Activated CD4-positive, alpha-beta T cell treated with anti-CD3 and anti-CD28 coated beads, Interleukin-2, amount 50 U/mL, for 1 hour (primary cell): Measurements from ENCODE around the gene ARHGEF12.

Source experiments
- DNase-seq: peaks from one replicate; pipeline ENCODE4 v3.0.0-alpha.2; 2020

The ARHGEF12 gene

DNA sequence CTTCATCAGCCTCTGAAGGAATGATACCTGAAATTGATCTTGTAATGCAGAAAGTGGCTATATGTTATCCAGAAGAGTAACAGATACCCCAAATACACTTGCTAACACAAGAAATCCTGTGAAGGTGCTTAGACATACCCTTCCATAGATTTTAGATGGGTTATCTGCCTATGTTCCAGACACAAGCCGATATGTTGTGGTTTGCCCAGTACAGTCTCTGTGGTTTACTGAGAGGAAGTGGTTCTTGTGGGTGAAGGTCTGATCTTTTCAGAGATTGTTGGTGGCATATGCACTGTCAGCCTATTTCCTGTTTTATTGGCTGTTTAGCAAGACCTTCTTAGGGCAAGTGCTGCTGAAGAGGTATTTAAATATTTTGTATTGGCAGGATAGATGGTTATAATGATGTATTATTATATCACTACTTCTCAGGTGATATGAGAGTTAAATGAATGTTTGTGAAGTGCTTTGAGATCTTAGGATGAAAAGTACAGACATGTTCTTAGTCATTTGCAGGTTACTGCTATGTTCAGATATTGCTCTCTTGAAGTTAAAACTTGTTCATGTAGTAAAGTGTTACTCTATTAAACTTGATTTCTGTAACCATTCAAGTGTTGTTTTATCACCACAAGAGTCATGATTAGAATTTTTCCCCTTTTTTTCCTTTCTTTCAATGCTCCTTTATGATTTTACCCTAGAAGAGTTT is 8.2 kb downstream of the ARHGEF12 start:
- no peak for DNase-seq

DNA sequence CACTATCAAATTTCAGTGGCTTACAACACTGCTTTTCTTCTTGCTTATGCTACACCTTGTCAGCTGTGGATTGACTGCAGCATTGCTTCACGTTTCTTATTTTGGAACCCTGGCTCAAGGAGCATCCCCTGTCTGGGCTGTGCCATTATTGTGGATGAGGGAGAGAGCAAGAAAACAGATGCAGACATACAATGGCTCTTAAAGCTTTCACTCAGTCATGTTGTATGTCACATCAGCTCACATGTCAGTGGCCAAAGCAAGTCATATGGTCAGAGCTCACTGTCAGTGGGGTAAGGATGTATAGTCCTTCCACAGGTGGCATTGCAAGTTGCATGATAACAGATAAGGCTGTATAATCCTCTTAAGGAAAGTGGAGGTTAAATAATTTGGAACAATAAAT is 10.0 kb downstream of the ARHGEF12 start:
- no peak for DNase-seq

DNA sequence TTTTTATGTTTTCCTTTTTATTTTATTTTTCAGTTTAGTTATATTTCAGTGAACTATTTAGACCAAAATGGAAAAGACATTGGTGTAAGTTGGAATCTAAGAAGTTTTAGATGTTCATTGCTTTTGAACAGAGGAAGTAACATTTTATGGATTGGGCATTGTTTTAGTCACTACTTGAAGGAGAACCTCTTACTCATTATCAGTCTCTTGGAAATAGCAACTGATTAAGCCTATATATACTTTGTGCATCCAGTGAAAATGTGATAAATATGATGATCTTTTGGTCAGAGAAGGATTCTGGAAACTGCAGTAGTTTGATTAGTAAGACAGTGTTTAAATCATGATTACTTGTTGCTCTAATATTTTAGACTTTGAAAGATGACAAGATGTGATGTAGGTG is 14.4 kb downstream of the ARHGEF12 start:
- no peak for DNase-seq

DNA sequence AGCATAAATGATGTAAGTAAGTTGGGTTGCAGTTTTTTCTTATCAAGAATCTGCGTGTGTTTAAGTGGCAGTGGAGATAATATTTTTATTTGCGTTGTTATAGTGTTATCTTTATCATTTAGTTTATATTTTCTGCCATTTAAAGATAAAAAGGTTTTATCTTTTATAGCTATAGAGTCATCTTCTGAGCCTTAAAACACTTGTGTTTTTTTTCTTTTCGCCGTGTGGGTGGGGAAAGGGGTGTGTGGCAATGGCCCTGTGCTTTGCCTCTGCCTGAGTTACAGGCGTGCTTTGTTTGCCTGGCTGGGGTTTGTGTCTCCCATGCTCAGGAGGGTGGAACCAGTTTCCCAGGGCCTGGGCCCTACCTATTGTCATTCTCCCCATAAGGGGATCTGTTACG is 16.2 kb downstream of the ARHGEF12 start:
- DNase-seq = no peak

DNA sequence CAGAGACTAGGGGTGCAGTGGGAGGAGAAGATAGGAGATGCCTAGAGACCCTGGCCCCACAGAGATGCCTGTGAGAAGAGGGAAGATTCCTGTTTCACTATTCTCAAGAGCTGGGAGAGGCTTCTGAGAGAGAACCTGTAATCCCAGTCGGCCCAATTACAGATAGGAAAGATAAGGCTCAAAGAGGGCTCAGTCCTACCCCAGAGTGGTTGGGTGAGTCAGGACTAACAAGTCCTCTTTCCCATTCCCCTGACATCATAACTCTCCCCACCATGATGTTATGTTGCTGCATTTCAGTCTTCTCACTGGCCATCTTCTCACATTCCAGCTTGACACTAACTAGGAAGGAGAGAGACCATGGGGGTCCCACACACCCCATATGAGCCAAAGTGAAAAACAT is 17.9 kb downstream of the ARHGEF12 start:
- DNase-seq = no peak

DNA sequence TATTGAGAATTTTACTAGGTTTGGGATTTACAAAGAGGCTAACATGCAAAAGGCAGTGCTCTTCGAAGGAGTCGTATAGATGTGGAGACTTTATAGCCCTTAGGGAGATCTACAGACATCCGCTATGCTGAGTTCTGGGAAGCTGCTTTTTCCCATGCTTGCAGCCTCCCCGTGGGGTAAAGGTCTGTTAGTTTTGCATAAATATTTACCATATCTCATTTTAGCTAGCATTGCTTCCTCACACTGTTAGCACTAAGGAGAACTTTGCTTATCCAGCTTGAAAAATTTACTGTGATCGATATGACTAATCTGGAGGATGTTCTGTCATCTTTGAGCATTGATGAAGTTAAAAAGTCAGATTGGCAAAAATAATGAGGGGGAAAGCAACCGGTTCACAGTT is 18.6 kb downstream of the ARHGEF12 start:
- no peak for DNase-seq

DNA sequence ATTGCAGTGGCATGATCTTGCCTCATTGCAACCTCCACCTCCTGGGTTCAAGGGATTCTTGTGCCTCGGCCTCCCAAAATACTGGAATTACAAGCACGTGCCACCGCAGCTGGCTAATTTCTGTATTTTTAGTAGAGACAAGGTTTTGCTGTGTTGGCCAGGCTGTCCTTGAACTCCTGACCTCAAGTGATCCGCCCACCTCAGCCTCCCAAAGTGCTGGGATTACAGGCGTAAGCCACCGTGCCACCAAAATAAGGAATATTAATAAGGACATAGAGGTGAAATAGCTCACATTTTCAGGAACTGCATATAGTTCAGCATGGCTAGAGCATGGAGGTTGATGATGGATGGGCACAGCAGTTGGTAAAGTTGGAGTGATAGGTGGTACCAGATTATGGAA is 21.4 kb downstream of the ARHGEF12 start:
- DNase-seq = no peak

DNA sequence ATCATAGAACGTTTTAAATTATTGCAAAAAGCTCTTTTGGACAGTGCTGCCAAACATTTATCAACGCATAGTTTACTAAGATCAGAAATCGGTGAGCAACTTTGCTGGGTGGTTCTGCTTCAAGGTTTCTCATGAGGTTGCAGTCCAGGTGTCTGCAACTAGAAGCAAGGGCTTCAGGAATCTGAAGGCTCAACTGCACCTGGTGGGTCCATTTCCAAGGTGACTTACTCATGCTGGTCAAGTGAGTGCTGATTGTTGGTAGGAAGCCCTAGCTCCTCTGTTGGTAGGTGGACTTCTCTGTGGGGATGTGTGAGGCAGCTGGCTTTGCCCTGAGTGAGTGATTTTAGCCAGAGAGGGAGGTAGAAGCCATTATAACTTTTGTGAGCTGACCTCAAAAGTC is 22.5 kb downstream of the ARHGEF12 start:
- DNase-seq = no peak

DNA sequence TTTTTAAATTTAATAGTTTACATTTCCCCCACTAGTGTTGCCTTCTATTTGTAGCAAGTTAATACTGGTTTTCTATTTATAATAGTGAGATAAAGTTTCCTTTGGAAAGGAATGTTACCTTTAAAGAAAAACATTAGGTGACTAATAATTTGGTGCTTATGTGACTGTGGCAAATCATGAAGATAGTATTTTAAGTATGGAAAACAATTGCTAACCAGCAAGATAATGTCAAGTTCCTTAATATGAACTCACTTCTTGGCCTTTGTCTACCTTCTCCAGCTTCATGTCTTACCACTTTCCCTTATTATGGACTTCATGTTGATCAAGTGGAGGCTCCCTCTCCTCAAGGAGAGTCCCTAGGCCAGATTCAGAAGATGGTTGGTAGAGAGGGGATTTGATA is 27.2 kb downstream of the ARHGEF12 start:
- no peak for DNase-seq

DNA sequence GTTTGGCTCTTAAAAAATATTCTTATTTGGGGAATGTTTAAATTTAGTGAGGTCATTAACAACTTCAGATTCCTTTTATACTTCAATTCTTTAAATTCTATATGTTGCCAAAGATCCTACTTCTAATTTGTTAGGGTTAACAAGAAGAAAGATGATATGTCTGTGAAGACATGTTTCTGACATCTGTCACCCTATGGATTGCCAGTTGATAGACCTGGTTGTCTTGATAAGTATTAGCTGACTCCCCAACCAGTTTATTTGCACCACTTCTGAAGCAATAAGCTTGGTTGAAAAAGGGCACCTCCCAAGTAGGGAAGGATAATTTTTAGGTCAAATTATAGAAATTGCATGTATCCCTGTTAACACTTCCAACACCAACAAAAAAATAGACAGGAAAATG is 29.3 kb downstream of the ARHGEF12 start:
- no peak for DNase-seq

DNA sequence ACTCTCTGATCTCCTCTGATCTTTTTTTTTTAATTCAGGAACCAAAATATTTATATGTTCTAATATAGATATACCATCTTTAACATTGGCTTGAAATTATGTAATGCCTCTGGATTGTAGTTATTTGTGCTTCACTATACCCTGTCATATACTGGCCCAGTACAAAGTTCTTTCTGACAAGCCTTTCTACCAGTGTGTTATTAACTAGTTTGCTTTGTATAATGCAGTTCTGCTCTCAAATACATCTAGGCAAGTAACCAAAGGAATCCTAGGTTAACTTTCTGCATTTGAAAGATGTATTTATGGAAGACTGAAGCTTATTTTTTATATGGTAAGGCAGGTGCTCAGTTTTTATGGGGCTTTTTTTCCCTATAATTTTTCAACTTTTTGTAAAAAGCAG is 36.1 kb downstream of the ARHGEF12 start:
- no peak for DNase-seq

DNA sequence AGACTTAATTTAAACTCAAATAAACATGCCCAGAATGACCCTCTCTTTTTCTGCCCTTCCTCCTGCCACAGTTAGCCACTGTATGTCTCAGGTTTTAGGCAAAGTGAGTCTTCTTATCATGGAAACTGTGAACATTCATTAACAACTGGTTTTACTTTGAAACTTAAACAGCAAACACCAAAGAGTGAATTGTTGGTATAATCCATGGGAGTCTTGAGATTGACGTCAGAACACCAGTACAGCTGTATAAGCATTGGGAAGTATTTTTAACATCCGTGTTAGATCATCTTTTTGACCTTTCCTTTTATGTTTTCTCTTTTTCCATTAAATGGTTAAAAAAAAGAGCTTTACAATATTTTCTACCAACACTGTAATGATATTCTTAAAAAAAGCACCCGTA is 38.9 kb downstream of the ARHGEF12 start:
- no peak for DNase-seq

DNA sequence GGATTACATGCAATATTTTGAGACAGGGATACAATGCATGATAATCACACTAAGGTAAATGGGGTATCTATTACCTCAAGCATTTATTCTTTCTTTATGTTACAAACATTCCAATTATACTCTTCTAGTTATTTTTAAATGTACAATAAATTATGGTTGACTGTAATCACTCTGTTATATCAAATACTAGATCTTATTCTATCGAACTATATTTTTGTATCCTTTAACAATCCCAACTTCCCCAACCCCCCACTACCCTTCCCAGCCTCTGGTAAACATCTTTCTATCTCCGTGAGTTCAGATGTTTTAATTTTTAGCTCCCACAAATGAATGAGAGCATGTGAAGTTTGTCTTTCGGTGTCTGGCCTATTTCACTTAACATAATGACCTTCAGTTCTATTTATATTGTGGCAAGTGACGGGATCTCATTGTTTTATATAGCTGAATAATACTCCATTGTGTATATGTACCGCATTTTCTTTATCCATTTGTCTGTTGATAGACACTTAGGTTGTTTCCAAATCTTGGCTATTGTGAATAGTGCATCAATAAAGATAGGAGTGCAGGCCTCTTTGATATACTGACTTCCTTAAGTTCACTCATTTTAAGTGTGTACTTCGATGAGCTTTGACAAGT is 40.5 kb downstream of the ARHGEF12 start:
- DNase-seq = no peak

DNA sequence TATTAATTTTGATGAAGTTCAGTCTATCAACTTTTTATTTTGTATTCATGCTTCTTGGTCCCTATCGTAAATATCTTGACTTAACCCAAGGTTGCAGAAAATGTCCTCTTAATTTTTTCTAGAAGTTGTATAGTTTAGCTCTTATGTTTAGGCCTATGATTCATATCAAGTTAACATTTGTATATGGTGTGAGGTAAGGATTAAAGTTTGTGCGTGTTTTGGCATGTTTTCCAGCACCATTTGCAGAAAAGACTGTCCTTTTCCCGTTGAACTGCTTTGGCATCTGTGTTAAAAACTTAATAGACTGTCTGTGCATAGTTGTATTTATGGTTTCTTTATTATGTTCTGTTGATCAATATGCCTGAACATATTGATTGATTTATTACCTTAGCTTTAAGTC is 42.3 kb downstream of the ARHGEF12 start:
- DNase-seq = no peak

DNA sequence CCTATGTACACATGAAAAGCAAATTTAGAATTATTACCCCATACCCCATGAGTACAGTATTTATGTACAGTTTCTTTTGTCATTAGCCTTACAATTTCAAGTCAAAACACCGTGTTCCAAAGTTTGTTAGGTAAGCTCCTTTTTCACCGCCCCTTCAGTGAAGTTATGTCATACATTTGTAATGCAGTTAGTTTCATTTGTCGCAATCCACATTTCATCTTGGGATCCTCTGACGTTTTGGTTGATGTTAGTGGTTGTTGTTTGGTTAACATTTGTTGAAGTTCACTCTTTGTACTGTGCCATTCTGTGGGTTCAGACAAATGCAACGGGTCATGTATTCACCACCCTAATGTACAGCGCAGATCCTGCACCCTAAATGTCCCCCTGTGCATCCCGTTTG is 45.2 kb downstream of the ARHGEF12 start:
- no peak for DNase-seq

DNA sequence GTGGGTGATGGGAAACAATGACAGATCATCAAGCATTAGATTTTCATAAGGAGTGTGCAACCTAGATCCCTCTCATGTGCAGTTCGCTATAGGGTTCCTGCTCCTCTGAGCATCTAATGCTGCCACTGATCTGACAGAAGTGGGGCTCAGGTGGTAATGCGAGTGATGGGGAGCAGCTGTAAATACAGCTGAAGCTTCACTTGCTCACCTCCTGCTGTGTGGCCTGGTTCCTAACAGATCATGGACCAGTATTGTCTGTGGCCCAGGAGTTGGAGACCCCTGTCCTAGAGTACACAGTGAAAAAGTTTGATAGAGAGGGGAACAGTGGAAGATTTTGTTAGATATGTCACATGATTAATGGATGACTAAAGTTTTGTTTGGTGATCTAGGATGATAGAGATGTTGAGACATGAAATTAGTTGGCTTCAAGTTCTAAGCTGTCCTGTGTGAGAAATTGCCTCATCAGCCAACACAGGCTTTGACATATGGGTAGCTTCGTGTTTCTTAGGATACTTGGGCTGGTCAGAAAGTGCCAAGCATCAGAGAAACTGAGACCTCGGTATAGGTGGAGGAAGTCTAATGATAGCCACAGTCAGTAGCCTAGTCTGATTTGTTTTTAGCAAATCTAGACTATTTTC is 47.4 kb downstream of the ARHGEF12 start:
- DNase-seq = no peak

DNA sequence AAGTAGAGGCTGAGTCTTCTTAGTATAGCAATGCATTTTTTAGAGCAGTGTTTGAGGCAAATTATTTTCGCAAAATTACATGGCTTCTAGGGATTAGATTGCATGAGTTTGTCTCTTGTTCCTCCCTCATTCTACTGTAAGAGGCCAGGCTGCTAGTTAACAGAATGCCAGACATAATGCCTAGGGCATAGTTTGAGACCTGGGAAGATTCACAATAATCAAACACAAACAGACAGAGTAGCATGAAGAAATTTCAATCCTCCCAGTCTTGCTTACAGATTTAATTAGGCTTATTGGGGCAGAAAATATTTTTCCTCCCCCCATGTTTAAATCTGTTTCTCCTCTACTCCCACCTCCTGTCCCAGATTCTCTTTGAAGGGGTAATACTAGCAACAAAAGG is 48.3 kb downstream of the ARHGEF12 start:
- DNase-seq = no peak

DNA sequence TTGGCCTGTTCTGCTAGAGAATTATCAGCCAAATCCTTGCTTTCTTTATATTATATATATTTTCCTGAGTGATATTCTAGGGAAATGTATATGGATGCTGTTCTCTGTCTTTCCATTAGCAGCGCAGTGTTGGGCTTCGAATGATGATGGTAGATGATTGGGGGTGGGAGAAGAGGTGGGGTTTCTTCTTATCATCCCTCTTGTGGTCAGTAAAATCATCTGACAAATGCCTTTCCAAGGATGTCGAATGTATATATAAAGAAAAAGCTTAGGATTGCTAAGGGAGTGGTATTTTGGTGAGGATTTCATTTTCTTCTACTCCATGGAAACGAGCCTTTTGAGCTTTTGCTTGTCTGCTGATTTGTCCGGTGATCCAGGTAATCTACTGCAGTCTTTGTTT is 48.9 kb downstream of the ARHGEF12 start:
- no peak for DNase-seq

DNA sequence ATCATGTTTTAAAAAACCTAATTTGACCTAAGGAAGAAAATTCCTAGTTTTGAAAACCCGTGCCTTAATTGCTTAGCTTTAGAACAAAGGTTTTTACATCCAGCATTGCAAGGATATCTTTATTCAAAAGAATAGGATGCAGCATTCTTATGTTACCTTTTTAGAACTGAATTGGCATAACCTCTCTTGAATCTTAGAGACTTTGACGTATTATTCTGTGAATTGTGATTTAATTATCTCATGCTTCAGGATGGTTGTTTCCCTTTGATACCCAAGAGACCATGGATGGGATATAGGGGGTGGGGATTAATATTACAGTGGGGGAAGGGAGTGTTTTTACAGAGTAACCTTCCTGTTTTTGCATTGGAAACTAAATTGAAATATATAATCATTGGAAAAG is 49.4 kb downstream of the ARHGEF12 start:
- no peak for DNase-seq

DNA sequence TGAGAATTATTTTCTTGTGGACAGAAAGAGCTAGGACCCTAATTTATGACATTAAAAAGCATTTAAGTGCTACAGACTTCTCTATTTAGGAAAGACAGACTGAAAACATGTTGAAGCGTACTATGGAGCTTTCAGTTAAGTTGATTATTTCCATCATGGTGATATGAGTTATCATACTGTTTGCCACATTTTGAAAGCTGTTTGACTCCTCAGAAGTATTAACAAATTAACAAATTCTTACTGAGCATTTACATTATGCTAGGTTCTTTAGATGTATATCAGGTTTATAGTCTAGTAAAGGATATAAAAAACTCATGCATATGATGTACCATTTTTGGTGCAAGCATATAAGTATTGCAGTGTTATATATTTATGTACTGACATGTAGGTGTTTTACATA is 50.1 kb downstream of the ARHGEF12 start:
- DNase-seq = no peak

DNA sequence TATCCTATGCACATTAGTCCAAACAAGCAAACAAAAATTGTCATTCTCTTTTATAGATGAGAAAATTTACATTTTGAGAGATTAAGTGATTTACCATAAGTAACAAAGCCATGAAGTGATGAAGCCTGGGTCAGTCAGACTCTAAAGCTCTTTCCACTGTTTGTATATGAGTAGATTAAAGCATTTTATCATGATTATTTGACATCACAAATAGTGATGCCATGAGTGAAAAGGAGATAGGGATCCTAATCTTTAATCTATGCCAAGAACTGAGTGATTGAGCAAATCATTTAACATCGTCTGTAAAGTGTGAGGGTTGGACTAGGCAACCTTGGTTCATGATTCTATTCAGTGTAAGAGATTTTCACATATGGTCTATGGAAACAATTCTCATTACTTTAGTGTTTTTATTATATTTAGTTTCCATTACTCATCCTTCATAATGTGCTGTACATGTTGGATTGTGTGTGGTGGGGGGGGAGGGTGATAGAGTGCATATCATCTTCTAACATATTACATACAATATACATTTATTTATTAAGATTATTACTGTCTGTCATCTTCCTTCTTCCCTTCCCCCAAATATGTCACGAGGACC is 50.7 kb downstream of the ARHGEF12 start:
- DNase-seq = no peak

DNA sequence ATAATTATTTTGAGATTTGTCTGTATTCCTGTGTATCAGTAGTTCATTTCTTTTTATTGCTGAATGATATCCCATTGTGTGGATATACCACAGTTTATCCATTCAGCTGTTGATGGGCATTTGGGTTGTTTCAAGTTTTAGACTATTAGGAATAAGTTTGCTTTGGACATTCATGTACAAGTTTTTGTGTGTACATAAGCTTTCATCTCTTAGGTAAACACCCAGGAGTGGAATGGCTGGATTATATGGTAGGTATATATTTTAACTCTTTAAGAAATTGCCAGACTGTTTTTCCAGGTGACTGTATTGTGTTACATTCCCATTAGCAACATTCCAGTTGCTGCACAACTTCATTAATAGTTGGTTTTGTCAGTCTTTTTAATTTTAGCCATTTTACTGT is 52.0 kb downstream of the ARHGEF12 start:
- DNase-seq = no peak

DNA sequence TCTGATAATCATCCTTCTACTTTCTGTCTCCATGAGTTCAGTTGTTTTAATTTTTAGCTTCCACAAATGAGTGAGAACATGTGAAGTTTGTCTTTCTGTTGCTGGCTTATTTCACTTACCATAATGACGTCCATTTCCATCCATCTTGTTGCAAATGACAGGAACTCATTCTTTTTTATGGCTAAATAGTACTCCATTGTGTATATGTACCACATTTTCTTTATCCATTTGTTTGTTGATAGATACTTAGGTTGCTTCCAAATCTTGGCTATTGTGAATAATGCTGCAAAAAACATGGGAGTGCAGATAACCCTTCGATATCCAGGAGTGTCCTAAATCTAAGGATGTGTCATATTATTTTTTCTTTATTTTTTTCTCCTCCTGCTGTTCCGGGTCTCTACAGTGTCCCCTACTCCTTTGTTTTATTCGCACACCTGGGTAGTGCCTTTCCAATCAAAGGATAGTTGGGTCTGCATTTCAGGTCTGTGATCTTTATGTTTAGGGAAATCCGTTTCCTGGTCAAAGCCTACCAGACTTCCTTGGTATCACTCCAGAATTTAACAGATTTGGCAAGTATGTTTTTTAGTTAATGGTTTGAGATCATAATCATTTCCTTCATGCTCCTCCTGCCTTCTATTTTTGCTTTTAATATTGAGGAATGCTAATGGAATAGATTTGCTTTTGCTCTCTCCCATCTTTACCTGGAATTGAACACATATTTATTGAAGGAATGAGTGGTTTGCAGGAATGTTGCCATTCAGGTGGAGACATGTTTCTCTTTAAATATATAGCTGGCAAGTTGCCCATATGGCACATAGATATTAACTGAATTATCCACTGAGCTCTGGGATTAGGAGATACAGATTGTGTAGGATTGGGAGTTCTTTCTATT is 53.7 kb downstream of the ARHGEF12 start:
- no peak for DNase-seq
